Stimulated activated CD8-positive, alpha-beta memory T cell treated with anti-CD3 and anti-CD28 coated beads, Interleukin-4, amount 100 ng/mL, for 1 hour (primary cell): Measurements from ENCODE around the gene PNPT1.
A peak's percentile ranks its signal among the peaks of the same experiment; 100 is the strongest.

Experiments used
- DNase-seq, 2 donors: peaks; one replicate each; pipeline ENCODE4 v3.0.0-alpha.2; 2020; ENCODE audit warnings: low read depth in 2 of 2, low spot score in 1 of 2

Gene PNPT1

DNA sequence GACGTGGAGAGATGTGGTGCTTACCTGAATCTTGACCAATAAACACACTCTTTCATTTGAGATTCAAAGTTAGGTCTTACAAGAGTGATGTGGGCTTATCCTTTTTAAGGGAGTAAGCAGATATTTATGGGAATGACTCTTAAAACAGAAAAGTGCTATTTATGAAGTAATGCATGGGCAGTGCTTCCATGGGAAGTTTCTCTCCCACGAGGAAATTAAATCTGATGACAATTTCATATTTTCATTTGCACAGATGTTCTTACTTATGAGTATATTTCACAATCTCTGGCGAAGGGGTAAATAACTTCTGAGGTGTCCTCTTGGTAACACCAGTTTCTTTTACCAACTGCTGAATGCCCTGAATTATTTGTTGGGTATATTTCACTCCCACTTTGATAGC, 21.0 kb downstream of the PNPT1 start:
- DNase-seq, result no peak

DNA sequence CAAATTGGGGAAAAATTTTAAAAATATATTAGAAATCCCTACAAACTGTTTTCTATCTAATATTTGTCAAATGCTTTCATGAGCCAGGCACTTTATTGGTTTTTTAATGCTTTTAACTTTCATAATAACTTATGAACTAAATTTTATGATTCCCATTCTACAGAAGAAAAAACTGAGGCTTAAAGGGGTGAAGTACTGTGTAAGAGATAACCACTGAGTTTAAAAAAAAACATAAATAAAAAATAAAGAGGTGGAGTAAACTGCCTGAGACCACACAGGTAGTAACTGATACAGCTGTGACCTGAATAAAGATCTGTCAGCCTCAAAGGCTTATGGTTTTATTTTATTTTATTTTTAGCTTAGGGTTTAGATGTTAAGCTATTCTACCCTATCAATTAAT, 24.7 kb downstream of the PNPT1 start:
- DNase-seq, result no peak

DNA sequence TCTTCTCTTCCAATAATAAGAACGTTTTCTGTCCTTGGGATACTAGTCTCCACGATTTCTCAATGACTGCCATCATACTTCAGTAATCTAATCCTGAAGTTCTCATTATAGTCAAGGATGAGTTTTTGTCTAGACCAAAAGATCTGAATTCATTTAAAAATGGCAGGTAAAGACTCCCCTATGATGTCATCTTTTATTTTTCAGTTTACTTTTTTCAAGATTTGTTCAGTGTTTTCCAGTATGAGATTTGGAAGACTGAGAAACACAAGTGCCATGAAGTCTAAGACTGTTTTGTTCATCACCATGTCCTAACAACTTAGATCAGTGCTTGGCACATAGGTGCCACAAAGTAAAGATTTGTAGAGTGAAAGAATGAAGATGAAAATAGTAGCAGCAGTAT, 40.4 kb downstream of the PNPT1 start:
- DNase-seq, result no peak

DNA sequence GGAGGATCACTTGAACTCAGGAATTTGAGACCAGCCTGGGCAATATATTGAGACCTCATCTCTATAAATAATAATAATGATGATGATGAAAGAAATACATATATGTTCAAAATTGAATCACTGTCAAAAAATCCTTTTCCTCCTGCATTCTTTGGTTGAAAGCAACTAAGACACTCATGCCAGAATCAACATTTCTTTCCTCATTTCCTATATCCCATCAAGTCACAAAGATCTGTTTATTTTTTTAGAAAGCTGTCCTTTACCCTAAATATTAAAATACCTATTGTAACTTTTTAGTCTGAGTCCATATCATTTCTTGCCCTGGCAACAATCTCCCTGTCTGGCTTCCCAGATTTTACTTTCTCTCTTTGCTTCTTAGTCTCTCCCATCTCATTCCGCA, 44.4 kb downstream of the PNPT1 start:
- DNase-seq, result no peak

DNA sequence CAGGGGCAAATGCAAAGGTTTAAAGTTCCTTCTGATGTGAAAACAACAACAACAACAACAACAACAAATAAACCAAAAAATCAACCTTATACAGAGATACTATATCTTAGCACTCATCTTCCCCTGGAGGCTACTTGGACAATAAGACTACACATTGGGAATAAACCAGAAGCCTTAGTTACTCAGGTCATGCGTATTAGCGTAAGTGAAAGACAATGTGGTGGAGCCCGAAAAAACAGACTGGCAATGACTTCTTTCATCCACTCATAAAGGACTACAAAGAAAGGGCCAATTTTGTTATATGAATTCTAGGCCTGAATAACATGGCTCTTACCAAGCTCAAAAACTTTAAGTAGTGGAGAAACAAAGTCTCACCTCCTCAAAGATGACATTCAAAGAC, 56.8 kb downstream of the PNPT1 start:
- no peak for DNase-seq

DNA sequence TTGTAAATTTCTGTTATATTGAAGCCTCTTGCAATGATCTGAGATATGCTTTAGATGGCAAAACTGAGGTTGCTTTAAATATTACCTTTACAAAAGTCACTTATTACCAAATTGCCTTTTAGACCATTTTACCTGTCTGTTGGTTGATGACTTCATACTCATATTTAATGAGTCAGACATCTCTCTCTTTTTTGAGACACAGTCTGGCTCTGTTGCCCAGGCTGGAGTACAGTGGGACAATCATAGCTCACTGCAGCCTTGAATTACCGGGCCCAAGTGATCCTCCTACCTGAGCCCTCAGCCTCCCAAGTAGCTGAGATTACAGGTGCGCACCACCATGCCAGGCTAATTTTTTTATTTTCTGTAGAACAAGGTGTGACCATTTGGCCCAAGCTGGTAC, 64.7 kb downstream of the PNPT1 start:
- DNase-seq, result no peak

DNA sequence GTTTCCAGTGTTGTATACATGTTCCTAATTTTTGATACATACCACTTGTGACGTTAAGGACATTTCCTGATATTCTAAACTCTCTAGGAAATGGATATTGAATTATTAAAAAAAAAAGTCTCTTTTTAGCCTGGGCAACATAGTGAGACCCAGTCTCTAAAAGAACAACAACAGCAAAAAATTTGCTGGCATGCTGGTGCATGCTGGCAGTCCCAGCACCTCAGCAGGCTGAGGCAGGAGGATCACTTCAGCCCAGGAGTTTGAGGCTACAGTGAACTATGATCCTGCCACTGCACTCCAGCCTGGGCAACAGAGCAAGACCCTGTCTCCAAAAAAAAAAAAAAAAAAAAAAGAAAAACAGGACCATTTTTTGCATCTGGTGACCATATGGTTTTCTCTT, 65.7 kb downstream of the PNPT1 start:
- DNase-seq, result no peak

DNA sequence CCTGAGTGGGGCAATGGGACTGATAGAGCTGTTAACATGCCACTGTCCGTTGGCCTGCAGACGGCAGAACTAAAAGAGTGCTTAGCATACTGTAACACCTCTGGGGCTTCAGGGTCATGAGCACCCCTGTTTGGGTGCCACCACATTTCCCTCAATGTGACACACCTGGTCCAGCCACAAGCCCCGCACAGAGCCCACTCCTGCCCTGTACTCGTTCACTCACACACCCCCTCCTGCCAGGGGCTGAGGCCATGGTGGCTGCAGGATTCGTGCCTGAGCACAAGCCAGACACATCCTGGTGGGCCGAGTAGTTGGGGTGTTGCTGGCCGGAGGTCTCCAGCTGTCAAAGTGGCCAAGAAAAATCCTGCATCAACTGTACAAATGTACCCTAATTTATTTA, 71.8 kb downstream of the PNPT1 start:
- DNase-seq, result no peak

DNA sequence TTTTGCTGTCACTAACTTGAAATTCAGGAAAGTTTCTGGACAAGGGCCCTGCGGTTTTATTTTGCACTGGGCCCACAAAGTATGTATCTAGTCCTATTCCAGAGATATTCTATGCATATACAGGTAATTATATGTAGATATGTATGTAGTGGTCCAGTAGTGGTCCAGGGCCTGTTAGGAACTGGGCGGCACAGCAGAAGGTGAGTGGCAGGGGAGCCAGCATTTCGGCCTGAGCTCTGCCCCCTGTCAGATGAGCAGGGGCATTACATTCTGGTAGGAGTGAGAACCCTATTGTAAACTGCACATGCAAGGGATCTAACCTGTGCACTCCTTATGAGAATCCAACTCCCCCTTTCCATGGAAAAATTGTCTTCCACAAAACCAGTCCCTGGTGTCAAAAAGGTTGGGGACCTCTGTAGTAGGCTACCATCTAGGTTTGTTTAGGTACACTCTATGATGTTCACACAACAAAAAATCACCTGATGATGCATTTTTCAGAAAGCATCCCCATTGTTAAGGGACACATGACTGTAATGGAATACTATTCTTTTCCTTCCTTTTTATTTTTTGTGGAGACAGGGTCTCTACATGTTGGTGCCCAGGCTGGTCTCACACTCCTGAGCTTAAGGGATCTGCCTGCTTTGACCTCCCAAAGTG, 73.4 kb downstream of the PNPT1 start:
- no peak for DNase-seq

DNA sequence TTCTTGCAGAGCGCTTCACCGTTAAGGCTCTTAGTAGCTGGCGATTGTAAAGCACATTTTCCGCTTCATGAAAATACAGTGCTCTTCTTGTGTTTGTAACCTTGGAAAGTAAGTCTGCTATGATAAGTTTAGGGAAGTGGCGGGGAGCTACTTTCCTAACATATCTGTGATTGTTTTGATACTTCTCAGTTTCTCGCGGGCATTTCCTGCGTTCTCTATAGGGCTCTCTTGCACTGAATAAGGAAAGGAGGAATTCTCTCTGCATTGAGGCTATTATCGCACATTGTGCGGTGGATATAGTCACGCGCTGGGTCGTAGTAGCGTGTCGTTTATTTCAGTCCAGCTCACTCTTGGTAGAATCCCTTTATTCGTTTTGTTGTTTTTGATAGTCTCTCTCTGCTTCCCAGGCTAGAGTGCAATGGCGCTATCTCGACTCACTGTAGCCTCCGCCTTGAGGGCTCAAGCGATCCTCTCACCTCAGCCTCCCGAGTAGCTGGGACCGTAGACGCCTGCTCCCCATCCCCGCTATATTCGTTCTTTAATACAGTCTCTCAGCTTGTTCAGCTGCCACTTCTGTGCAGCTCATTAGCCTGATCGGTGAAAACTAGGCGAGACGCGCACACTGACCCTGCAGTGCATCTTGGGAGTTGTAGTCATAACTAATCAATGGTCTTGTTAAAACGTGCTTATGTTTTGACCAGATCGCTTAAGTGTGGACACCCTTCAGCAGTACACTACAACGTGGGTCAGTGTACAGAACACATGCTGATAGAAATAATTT, 75.2 kb downstream of the PNPT1 start:
- DNase-seq, result no peak

DNA sequence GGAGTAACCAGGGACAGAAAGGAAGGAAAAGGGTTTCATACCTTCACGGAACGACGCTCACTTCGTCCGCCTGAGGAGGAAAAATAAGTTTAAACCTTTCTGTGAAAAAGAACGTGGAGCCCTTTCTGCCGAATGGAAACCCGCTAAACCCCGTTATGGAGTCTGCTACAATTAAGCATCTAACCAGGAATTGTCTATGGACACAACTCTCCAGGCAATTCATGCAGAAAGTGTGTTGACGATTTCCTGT, 75.7 kb downstream of the PNPT1 start:
- DNase-seq, result no peak

DNA sequence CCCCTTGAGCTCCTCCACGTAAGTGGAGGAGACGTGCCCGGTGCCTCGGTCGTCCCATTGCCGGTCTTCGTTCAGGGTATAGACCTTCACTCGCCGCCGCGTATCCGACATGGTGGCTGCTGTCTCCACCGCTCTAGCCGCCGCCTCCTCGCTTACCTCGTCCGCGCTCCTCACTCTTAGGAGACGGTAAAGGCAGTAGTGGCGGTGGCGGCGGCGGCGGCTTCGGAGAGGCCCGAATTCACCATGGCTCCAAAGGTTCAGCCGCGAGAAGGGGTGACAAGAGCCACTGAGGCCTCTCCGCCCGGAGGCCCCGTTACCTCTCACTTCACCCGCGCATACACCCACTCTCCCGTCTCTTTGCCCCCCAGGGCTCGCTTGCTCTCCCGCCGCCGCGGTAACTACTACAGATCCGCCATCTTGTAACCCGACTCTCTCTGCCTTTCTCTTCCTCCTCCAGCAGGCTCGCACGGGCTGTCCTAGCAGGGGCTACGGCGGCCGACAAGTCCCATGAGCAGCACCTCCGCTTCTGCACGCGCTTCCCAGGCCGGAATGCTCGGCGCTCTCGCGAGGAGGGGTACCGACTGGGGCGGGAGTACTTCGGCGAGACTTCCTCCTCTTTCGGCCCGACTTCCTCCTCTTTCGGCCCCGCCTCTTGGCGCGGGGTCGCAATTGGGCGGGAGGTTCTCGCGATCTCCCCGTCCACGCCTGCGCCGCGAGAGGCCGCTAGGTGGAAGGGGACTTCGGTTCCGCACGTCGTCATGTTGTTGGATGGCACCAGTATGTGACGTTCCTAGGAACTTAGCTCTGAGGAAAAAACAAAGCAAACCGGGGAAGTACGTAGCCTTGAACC, 76.2 kb downstream of the PNPT1 start, which contains the start of gene PPP4R3B:
PPP4R3B (minus strand) TSS at position 448 of the 850 bp plus-strand sequence; CDS start at position 111, 337 bp downstream.
- DNase-seq, result peak; percentile 90 to 96

DNA sequence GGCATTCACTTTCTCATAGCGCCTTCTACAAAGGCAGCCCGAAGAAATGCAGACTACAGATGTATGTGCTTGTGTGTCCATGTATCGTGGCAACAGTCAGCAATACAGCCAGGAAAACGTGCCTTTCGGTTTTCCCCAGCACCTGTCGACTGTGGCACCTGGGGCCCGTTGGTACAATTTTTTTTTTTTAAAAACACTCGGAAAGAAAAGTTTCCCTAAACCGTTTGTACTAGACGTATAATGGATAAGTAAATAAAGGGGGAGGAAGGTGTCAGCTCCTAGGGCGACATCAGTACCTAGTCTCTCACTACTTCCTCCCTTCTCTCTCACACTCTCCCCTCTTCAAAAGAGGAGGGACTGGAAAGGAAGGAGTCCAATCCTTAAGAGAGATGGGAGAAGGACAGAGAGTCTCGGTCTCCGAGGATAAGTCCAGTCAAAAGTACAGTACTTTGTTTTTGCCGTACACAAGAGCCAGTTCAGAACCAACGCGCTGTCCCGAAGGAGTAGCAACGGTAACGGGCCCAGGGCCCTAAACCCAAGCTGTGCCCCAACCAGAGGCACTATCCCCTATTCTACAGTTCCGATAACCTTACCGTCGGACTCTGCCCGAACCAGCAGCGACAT, 77.0 kb downstream of the PNPT1 start:
- no peak for DNase-seq

DNA sequence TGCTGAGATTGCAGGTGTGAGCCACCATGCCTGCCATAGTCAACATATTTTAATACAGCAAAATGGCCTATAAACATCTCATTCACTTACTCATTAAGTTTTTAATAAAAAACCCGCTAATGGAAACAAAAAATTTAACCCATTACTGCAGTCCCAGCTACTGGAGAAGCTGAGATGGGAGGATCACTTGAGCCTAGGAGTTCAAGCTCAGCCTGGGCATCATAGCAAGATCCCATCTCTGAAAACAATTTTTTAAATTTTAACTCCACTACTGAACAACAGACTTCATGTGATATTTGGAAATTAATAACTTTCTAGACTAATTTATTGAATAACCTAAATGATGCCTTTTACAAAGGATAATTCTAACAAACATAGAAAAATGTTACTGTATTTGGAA, 81.6 kb downstream of the PNPT1 start:
- no peak for DNase-seq

DNA sequence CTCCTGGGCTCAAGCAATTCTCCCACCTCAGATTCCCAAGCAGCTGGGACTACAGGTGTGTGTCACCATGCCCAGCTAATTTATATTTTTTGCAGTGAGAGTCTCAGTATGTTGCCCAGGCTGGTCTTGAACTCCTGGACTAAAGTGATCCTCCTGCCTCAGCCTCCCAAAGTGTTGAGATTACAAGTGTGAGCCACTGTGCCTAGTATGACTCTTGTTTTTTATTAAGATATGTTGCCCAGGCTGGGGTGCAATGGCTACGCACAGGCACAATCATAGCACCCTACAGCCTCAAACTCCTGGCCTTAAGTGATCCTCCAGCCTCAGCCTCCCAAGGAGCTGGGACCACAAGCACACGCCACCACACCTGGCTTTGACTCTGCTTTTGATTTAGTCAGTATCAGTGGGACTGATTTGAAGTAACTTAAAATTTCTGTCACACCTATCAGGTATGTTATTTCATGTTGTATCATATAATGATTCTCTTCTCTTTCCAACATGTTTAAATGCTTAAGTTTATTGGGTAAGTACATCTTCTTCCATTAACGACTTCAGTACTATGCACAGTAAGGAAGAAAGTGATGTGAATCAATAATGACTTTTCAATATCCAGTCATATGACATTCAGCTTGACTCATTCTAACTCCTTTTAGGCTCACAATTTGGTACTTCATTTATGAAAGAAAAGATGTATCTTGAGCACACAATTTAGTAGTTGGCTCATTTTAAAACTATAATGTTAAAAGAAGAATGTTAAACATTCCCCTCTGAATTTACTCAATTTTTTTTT, 82.5 kb downstream of the PNPT1 start:
- no peak for DNase-seq

DNA sequence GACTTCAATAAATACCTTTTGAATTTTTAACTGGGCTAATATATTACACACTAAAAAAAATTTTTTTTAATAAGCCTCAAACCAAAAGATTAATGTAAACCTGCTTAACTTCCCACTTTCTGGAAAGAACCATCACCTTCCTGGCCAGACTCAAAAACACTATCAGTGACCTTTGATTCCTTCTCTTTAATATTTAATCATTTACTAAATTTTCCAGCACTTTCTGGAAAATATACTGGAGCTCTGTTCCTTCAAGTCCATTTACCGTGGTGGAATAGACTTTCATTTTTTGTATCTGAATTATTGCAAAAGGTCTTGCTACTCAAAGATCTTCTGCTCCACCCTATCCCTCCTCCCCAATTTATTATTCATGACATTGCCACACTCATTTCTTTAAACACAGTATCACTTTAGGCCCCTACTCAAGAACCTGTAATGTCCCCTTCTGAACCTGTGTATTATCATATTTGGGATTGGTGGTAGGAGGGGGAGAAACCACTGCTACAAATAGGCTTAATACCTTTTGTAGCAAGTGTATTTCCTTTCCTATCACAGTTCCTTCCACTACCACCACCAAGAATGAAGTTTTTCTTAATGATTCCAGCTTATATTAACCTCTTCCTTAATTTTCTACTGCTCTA, 83.6 kb downstream of the PNPT1 start:
- DNase-seq, result no peak

DNA sequence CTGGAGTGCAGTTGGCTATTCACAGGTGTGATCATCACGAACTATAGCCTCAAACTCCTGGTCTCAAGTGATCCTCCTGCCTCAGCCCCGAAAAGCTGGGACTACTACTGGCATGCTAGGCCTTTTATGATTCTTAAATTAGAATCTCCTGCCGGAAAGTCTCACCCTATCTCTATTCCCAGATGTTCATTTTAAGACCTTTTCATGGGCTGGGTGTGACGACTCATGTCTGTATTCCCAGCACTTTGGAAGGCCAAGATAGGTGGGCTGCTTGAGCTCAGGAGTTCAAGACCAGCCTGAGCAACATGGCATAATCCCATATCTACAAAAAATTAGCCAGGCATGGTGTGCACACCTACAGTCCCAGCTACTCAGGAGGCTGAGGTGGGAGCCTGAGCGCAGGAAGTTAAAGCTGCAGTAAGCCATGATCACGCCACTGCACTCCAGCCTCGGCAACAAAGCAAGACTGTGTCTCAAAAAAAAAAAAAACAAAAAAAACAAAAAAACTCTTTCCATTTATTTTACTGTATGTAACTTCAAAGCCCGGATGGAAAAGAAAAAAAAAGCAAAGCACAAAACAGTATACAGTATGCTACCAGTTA, 84.3 kb downstream of the PNPT1 start:
- no peak for DNase-seq

DNA sequence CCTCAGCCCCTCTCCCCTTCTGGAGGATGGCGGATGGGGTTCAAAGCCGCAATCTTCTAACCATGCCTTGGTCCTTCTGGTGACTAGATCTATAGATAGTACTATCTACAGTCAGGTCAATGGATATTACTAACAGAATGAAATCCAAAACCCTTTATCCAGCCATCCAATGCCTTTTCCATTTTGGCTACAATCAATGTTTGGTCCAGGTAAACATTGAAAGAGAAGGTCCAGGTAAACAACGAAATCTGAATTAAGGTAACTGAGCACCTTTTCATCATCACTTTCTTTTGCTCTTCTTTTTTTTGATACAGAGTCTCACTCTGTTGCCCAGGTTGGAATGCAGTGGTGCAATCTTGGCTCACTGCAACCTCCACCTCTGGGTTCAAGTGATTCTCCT, 85.9 kb downstream of the PNPT1 start:
- no peak for DNase-seq

DNA sequence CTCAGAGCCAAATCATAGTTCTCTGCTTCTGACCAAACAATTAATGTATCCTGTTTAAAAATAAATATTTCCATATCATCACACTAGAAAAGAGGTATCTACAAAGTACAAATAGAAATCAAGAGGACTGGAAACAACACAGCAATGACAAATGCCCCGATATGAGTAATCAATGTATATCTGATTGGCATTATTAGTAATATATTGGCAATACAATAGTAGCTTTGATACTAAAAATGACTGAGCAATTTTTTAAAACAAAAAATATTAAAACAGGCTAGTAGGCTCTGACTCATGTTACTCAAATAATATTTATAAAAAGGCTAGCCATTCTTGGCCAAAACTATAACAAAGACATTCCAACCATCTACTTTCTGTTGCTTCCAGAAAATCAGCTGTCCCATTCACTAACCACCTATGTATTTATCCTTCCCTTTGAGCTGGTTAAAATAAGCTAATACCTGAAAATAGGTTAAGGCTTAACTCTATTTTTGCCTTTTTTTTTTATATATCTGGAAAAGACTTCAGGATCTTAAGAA, 89.5 kb downstream of the PNPT1 start:
- no peak for DNase-seq

DNA sequence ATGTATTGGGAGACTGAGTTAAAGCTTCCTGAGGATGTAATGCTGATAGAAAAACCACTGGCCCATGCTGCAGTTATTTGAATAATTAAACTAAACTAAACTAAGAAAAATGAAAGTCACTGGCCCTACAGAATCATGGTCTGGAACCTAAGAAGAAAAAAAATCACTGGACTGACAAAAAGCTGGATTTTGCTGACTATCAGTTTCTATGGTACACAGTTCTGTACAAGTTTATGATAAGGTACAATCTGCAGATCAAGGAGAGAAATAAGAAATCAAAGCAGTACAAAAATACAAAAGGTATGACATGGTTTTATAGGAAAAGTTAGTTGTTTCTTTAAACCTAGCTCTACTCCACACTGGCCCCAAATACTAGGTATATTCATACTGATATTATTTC, 91.8 kb downstream of the PNPT1 start:
- no peak for DNase-seq
